Cardiac fibroblast (primary cell): ENCODE data around the gene GARS1.

Experiments used
- DNase-seq, 2 donors: peaks; one replicate each; pipeline versions ENCODE4 v3.0.0 to v3.0.0-alpha.2; 2010; ENCODE audit warnings: low read depth in 2 of 2
- H3K4me3 ChIP-seq, 2 donors: replicated peaks in 1 of 2; 1 replicate in 1 of 2; 2 replicates in 1 of 2; pipeline ENCODE4 v1.5.1; 2011; ENCODE audit warnings: low read depth in 2 of 2, low read length in 2 of 2, mild to moderate bottlenecking in 2 of 2, moderate library complexity in 1 of 2
- TF ChIP-seq, protein P1 (sequence below): IDR thresholded peaks from one replicate; pipeline ENCODE4 v1.5.1; 2011; ENCODE audit warnings: low read depth, mild to moderate bottlenecking, low read length, inconsistent platforms

GARS1 gene

DNA sequence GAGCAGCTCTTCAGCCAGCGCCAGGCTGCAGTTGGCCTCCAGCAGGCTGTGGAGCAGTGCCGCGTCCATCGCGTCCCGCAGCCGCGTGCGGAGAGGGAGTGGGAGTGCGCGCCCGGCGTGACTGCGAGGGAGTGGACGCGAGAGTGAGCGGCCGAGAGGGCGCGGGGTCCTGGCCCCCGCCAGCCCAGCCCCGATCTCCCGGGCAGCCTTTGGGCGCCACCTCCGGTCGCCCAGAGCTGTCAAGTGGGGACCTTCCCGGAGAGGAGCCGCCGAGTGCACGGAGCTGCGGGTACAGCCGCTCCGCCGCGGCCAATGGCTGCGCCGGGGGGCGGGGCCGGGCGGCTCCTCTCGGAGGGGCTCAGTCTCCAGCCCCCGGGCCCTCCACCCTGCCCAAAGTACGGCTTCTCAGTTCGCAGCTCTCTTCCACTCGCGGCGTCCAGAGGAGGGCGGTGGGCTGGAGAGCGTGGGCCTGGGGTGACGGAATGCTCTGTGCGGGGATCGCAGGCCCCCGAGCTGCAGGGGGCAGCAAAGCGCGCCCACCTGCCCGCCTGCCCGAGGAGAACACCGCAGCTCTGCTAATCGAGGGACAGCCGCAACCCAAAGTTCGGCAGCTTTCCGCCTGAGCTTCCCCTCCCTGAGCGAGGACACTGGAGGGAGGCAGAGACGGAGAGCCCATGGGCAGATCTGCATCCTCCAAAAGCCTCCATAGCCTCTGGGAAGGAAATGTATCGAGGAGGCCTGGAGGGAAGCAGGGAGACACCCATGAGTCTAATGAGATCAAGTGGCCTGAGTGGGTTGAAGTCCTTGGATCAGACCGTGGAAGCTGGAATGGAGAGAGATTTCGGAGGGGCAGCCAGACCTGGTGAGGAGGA is 87.8 kb downstream of the GARS1 start, which contains the start of gene CRHR2:
CRHR2 (minus strand) TSS at position 245 of the 872 bp plus-strand sequence; CDS start at position 69, 176 bp downstream.
- no peak within 1 kb of the TSS for H3K4me3 ChIP-seq
- DNase-seq: no peak
- TF ChIP-seq, protein P1, sequence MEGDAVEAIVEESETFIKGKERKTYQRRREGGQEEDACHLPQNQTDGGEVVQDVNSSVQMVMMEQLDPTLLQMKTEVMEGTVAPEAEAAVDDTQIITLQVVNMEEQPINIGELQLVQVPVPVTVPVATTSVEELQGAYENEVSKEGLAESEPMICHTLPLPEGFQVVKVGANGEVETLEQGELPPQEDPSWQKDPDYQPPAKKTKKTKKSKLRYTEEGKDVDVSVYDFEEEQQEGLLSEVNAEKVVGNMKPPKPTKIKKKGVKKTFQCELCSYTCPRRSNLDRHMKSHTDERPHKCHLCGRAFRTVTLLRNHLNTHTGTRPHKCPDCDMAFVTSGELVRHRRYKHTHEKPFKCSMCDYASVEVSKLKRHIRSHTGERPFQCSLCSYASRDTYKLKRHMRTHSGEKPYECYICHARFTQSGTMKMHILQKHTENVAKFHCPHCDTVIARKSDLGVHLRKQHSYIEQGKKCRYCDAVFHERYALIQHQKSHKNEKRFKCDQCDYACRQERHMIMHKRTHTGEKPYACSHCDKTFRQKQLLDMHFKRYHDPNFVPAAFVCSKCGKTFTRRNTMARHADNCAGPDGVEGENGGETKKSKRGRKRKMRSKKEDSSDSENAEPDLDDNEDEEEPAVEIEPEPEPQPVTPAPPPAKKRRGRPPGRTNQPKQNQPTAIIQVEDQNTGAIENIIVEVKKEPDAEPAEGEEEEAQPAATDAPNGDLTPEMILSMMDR: peak; percentile 8

DNA sequence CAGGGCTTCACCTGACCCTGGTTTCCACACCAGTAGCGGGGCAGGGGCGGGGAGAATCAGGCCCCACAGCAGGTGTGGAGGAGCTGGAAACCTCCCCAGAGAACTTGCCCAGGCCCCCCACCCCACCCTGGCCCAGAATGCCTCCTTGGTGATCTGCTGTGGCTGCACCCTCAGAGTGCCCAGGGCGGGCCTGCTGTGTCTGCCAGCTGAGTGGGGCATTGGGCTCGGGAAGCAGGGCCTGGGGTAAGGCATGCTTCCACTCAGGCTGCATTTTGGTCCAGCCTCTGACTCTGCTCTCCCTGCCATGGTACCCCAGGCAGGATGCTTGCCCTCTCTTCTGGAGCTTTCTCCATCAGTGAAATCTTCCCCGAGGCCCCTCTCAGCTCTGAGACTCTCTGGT is 88.6 kb downstream of the GARS1 start:
- no peak for DNase-seq
- H3K4me3 ChIP-seq: no peak overlapping the region
- TF ChIP-seq, protein P1: no peak
